IMR-90 (cell line): Measurements from ENCODE around the gene MAPK11. TPM values are rescaled to one million over a fixed set of nuclear protein-coding genes. Genes with fewer than 3 reads are reported as not detected.
A peak's percentile ranks its signal among the peaks of the same experiment; 100 is the strongest.

ENCODE experiments used
- ATAC-seq: fragments of 200-7000 bp; cut with Tn5 transposase; 2 replicates; pipeline ENCODE4 v1.9.1; 2020; ENCODE audit warnings: low read depth, mild to moderate bottlenecking, moderate library complexity
- BruUV-seq: library from RNA; stranded (reverse); fragments of 400-500 nt; replicated peaks from 2 replicates; lab custom pipeline; 2021; lab: Mats Ljungman, UMichigan
- CTCF ChIA-PET: fragments of 300-600 bp; formaldehyde crosslinking; extraction: SDS; loops from one replicate; lab custom pipeline; 2021; ENCODE audit warnings: antibody characterized with exemption; lab: Yijun Ruan, JAX
- POLR2A ChIA-PET: fragments of 300-600 bp; sonication (Branson Sonifier 250); formaldehyde crosslinking; loops from one replicate; lab custom pipeline; 2022; ENCODE audit warnings: antibody characterized with exemption; ENCODE audit not compliant: unreplicated experiment; lab: Charles Lee
- DNase-seq: peaks from one replicate; pipeline ENCODE4 v3.0.0; 2013
- H2AFZ ChIP-seq: replicated peaks from 2 replicates; pipeline ENCODE3; 2013; ENCODE audit warnings: low read length, mild to moderate bottlenecking; ENCODE audit not compliant: poor library complexity
- H2AK5ac ChIP-seq: 2 replicates; pipeline ENCODE4 v1.6.1; 2013; ENCODE audit warnings: low read depth, low read length, inconsistent platforms
- H2AK9ac ChIP-seq: replicated peaks from 2 replicates; pipeline ENCODE3; 2013; ENCODE audit warnings: mild to moderate bottlenecking, low read depth, low read length, moderate library complexity; ENCODE audit not compliant: poor library complexity
- H2BK120ac ChIP-seq: 2 replicates; pipeline ENCODE4 v1.6.1; 2013; ENCODE audit warnings: low read depth, low read length, inconsistent platforms
- H2BK15ac ChIP-seq: 3 replicates; pipeline ENCODE4 v1.6.1; 2013; ENCODE audit warnings: low read depth, low read length, inconsistent platforms
- H2BK20ac ChIP-seq: 2 replicates; pipeline ENCODE4 v1.6.1; 2013; ENCODE audit warnings: low read depth, mild to moderate bottlenecking, inconsistent platforms, low read length, moderate library complexity
- H2BK5ac ChIP-seq: 2 replicates; pipeline ENCODE4 v1.6.1; 2013; ENCODE audit warnings: mild to moderate bottlenecking, low read depth, low read length, inconsistent platforms; ENCODE audit not compliant: poor library complexity, severe bottlenecking
- H3K14ac ChIP-seq: replicated peaks from 2 replicates; pipeline ENCODE4 v1.6.1; 2013; ENCODE audit warnings: low read depth, low read length, inconsistent platforms
- H3K18ac ChIP-seq: 2 replicates; pipeline ENCODE4 v1.6.1; 2013; ENCODE audit warnings: low read depth, low read length, control low read depth
- H3K23ac ChIP-seq: 2 replicates; pipeline ENCODE4 v1.6.1; 2013; ENCODE audit warnings: low read depth, low read length, inconsistent platforms
- H3K27ac ChIP-seq: 2 replicates; pipeline ENCODE4 v1.5.1; 2013; ENCODE audit warnings: mild to moderate bottlenecking, control low read depth, low read length; ENCODE audit not compliant: insufficient read depth
- H3K27me3 ChIP-seq: 2 replicates; pipeline ENCODE4 v1.6.1; 2013; ENCODE audit warnings: low read length; ENCODE audit not compliant: control insufficient read depth, insufficient read depth
- H3K36me3 ChIP-seq: 2 replicates; pipeline ENCODE4 v1.6.1; 2013; ENCODE audit warnings: low read length, mixed read lengths; ENCODE audit not compliant: control insufficient read depth, insufficient read depth
- H3K4ac ChIP-seq: 2 replicates; pipeline ENCODE4 v1.6.1; 2013; ENCODE audit warnings: low read depth, low read length, inconsistent platforms
- H3K4me1 ChIP-seq: 2 replicates; pipeline ENCODE4 v1.6.1; 2013; ENCODE audit warnings: low read length, mixed read lengths; ENCODE audit not compliant: control insufficient read depth, insufficient read depth
- H3K4me2 ChIP-seq: 2 replicates; pipeline ENCODE4 v1.6.1; 2013; ENCODE audit warnings: low read depth, mild to moderate bottlenecking, control low read depth, low read length, moderate library complexity
- H3K4me3 ChIP-seq: 2 replicates; pipeline ENCODE4 v1.5.1; 2013; ENCODE audit warnings: low read depth, mild to moderate bottlenecking, control low read depth, low read length, moderate library complexity; ENCODE audit not compliant: insufficient read depth
- H3K56ac ChIP-seq: 2 replicates; pipeline ENCODE4 v1.6.1; 2013; ENCODE audit warnings: low read length, inconsistent platforms; ENCODE audit not compliant: insufficient read depth; ENCODE audit errors: extremely low read depth
- H3K79me1 ChIP-seq, 2 experiments: 2 replicates each; pipeline ENCODE4 v1.6.1; 2013; ENCODE audit warnings: low read length in 2 of 2, inconsistent platforms in 1 of 2, low read depth in 1 of 2
- H3K9ac ChIP-seq: 2 replicates; pipeline ENCODE4 v1.6.1; 2013; ENCODE audit warnings: low read depth, low read length, control low read depth
- H3K9me1 ChIP-seq: 2 replicates; pipeline ENCODE4 v1.6.1; 2013; ENCODE audit warnings: low read length, inconsistent platforms; ENCODE audit not compliant: insufficient read depth
- H3K9me3 ChIP-seq: 2 replicates; pipeline ENCODE4 v1.6.1; 2013; ENCODE audit warnings: low read length; ENCODE audit not compliant: control insufficient read depth, insufficient read depth
- H4K20me1 ChIP-seq: 2 replicates; pipeline ENCODE4 v1.6.1; 2013; ENCODE audit warnings: low read length, inconsistent platforms; ENCODE audit not compliant: insufficient read depth
- H4K5ac ChIP-seq: 2 replicates; pipeline ENCODE4 v1.6.1; 2013; ENCODE audit warnings: mild to moderate bottlenecking, low read depth, low read length, control low read depth
- H4K8ac ChIP-seq, 2 experiments: 2 replicates each; pipeline ENCODE4 v1.6.1; 2013; ENCODE audit warnings: low read depth in 2 of 2, low read length in 2 of 2, control low read depth in 1 of 2, inconsistent platforms in 1 of 2
- H4K91ac ChIP-seq: 2 replicates; pipeline ENCODE4 v1.6.1; 2013; ENCODE audit warnings: low read depth, low read length, inconsistent platforms; ENCODE audit not compliant: insufficient read depth
- BHLHE40 ChIP-seq: fragments of 150-350 bp; IDR thresholded peaks from 2 replicates; pipeline ENCODE4 v1.6.1; 2016; ENCODE audit warnings: mild to moderate bottlenecking, low read depth, low read length
- CEBPB ChIP-seq: IDR thresholded peaks from 2 replicates; pipeline ENCODE4 v1.6.1; 2012; ENCODE audit warnings: low read depth, low read length, improper control_type of control experiment
- CHD1 ChIP-seq: IDR thresholded peaks from 2 replicates; pipeline ENCODE4 v1.6.1; 2012; ENCODE audit warnings: low read depth, low read length, improper control_type of control experiment
- CTCF ChIP-seq: conservative IDR thresholded peaks from 2 replicates; pipeline ENCODE4 v1.5.1; 2012; ENCODE audit warnings: mild to moderate bottlenecking, low read depth, low read length, improper control_type of control experiment
- ELK1 ChIP-seq: fragments of 150-350 bp; IDR thresholded peaks from 2 replicates; pipeline ENCODE4 v1.6.1; 2016; ENCODE audit warnings: low read depth, mild to moderate bottlenecking, low read length, moderate library complexity, borderline replicate concordance
- FOS ChIP-seq: fragments of 150-350 bp; IDR thresholded peaks from 2 replicates; pipeline ENCODE4 v1.6.1; 2016; ENCODE audit warnings: low read depth, low read length
- MAFK ChIP-seq: IDR thresholded peaks from 2 replicates; pipeline ENCODE4 v1.6.1; 2012; ENCODE audit warnings: low read depth, low read length, improper control_type of control experiment
- MAZ ChIP-seq: IDR thresholded peaks from 2 replicates; pipeline ENCODE4 v1.6.1; 2012; ENCODE audit warnings: low read depth, mild to moderate bottlenecking, low read length, improper control_type of control experiment, moderate library complexity, borderline replicate concordance
- MXI1 ChIP-seq: IDR thresholded peaks from 2 replicates; pipeline ENCODE4 v1.6.1; 2012; ENCODE audit warnings: low read depth, mild to moderate bottlenecking, low read length, moderate library complexity, borderline replicate concordance
- NFE2L2 ChIP-seq: fragments of 150-350 bp; IDR thresholded peaks from 2 replicates; pipeline ENCODE4 v1.6.1; 2016; ENCODE audit warnings: low read depth, mild to moderate bottlenecking, low read length
- POLR2A ChIP-seq: IDR thresholded peaks from 2 replicates; pipeline ENCODE4 v1.6.1; 2012; ENCODE audit warnings: mild to moderate bottlenecking, low read depth, low read length
- RAD21 ChIP-seq: IDR thresholded peaks from 2 replicates; pipeline ENCODE4 v1.6.1; 2012; ENCODE audit warnings: low read length, improper control_type of control experiment
- RCOR1 ChIP-seq: IDR thresholded peaks from 2 replicates; pipeline ENCODE4 v1.6.1; 2012; ENCODE audit warnings: mild to moderate bottlenecking, low read length, improper control_type of control experiment; ENCODE audit not compliant: insufficient replicate concordance
- RFX5 ChIP-seq: IDR thresholded peaks from 2 replicates; pipeline ENCODE4 v1.8.0; 2012; ENCODE audit warnings: low read depth, mild to moderate bottlenecking, low read length, moderate library complexity
- SMC3 ChIP-seq: fragments of 150-350 bp; IDR thresholded peaks from 2 replicates; pipeline ENCODE4 v1.6.1; 2016; ENCODE audit warnings: low read depth, mild to moderate bottlenecking, antibody characterized with exemption, low read length, moderate library complexity
- USF2 ChIP-seq: fragments of 150-350 bp; IDR thresholded peaks from 2 replicates; pipeline ENCODE4 v1.6.1; 2017; ENCODE audit warnings: mild to moderate bottlenecking, antibody characterized with exemption, low read length, low read depth
- WGBS, 2 experiments: methylation state at CpG; one replicate each; pipeline versions ENCODE4 v1.1.5 to v1.1.7; 2013; ENCODE audit warnings: missing lambda C conversion rate in 2 of 2; ENCODE audit not compliant: insufficient read length in 1 of 2; ENCODE audit errors: extremely low coverage in 2 of 2; 5-methylcytosine and 5-hydroxymethylcytosine counted together
- dilution Hi-C: fragments of 300-500 bp; cut with HindIII; formaldehyde crosslinking; loops from one replicate; pipeline ENCODE4 v1.14.3; 2018; ENCODE audit warnings: low sequenced_read_pairs; ENCODE audit not compliant: unreplicated experiment
- in situ Hi-C: fragments of 300-500 bp; cut with MboI; formaldehyde crosslinking; loops from 3 replicates; pipeline ENCODE4 v1.14.3; 2019; ENCODE audit warnings: low sequenced_read_pairs, inconsistent platforms, mixed read lengths
- intact Hi-C: fragments of 100-400 bp; cut with micrococcal nuclease; formaldehyde crosslinking; loops from 2 replicates; pipeline ENCODE4 v1.10.0; 2022
- polyA plus RNA-seq, 3 experiments: library from polyadenylated mRNA; depleted of rRNA; stranded (reverse); fragments of >200 nt; gene quantifications; 2 replicates each; pipeline ENCODE4 v1.2.3, GENCODE V29; 2012; ENCODE audit warnings: low replicate concordance in 1 of 3
- total RNA-seq: library from RNA; depleted of rRNA; stranded (reverse); fragments of >200 nt; gene quantifications from 2 replicates; pipeline ENCODE4 v1.2.3, GENCODE V29; 2012

MAPK11 gene
- total and polyA plus RNA-seq, 2 of the 4 experiments (the other 2 are of a cell fraction) = 8.1 to 14.4 TPM

- H3K4me3 ChIP-seq = 0 out of 2 replicates have a peak overlapping the region, but pooled peaks have one; percentile 15
- no peak overlapping the region for H2BK15ac ChIP-seq
- dilution Hi-C loops = no loop called here
- in situ Hi-C loops = no loop called here
- H3K4ac ChIP-seq = no peak overlapping the region
- no peak overlapping the region for H2BK5ac ChIP-seq
- no peak overlapping the region for H4K5ac ChIP-seq
- H4K91ac ChIP-seq = no peak overlapping the region
- no peak overlapping the region for H3K14ac ChIP-seq
- peaks cover 0 to 3% of the 10 kb centered on the region in 2 experiments; a peak in 1 of 4 replicates for H3K79me1 ChIP-seq
- H2AFZ ChIP-seq = peak overlapping the region; percentile 81
- H2BK20ac ChIP-seq = no peak overlapping the region
- no peaks in the 10 kb centered on the region for H3K9me1 ChIP-seq
- DNase-seq (no peak), ATAC-seq (no peak)
- no peak overlapping the region for H3K56ac ChIP-seq
- H4K20me1 ChIP-seq = peaks cover 29% of the 10 kb centered on the region
- no peak overlapping the region for H3K18ac ChIP-seq
- intact Hi-C loops = no loop called here
- ChIA-PET POLR2A (no interaction called here), CTCF (no interaction called here)
- H3K9ac ChIP-seq = no peak overlapping the region; the same call in 1 of the 2 replicates
- H3K36me3 ChIP-seq = peaks cover 9% of the 10 kb centered on the region; the same call in 1 of the 2 replicates
- H2BK120ac ChIP-seq = no peak overlapping the region
- no CpG with 5 or more reads among the region's 18 CpGs for WGBS, 2 experiments
- peak overlapping the region; percentile 51 for H3K4me2 ChIP-seq
- H2AK9ac ChIP-seq = peak overlapping the region; percentile 7
- no peak overlapping the region for H2AK5ac ChIP-seq
- no peak overlapping the region for H3K23ac ChIP-seq
- no peaks in the 10 kb centered on the region for H3K27me3 ChIP-seq
- peak overlapping the region in 1 of 2 experiments; percentile 21; a peak in 1 of 4 replicates for H4K8ac ChIP-seq
- no peak overlapping the region for H3K27ac ChIP-seq
- no TSS peak for BruUV-seq
- H3K9me3 ChIP-seq = no peaks in the 10 kb centered on the region
- H3K4me1 ChIP-seq = peaks cover 13% of the 10 kb centered on the region
- TF ChIP-seq NFE2L2 = no peak
- no peak for TF ChIP-seq RFX5
- TF ChIP-seq RAD21 = no peak
- TF ChIP-seq FOS = no peak
- TF ChIP-seq SMC3 = no peak
- TF ChIP-seq MAFK = no peak
- no peak for TF ChIP-seq BHLHE40
- TF ChIP-seq CTCF = no peak
- no peak for TF ChIP-seq MAZ
- TF ChIP-seq POLR2A = no peak
- no peak for TF ChIP-seq RCOR1
- TF ChIP-seq MXI1 = no peak
- no peak for TF ChIP-seq CHD1
- no peak for TF ChIP-seq USF2
- no peak for TF ChIP-seq ELK1
- no peak for TF ChIP-seq CEBPB
Observed at GRCh38 chr22:50269573-50269969, 609 bp downstream of the MAPK11 start.
